Stomach (tissue), 9 donors: ENCODE measurements around the gene ANKFN1. TPM values are rescaled to one million over a fixed set of nuclear protein-coding genes. Genes with fewer than 3 reads are reported as not detected.

Experiments used
- DNase-seq, 2 donors: peaks; one replicate each; pipeline versions ENCODE4 v3.0.0 to v3.0.0-alpha.2; 2013 to 2019
- H3K27ac ChIP-seq, 5 donors: fragments of 200-600 bp in 4 of 5; sonication (generic) in 4 of 5; one replicate each; pipeline ENCODE4 v1.5.1; 2013 to 2019; ENCODE audit warnings: mild to moderate bottlenecking in 1 of 5, moderate library complexity in 1 of 5
- H3K27me3 ChIP-seq, 3 donors: fragments of 200-600 bp; sonication (generic); one replicate each; pipeline ENCODE4 v1.5.1; 2017 to 2019; ENCODE audit warnings: mixed run types in 1 of 3
- H3K36me3 ChIP-seq, 4 donors: fragments of 200-600 bp; sonication (generic); 1 replicate in 3 of 4; 2 replicates in 1 of 4; pipeline ENCODE4 v1.5.1; 2016 to 2019
- H3K4me1 ChIP-seq, 4 donors: fragments of 200-600 bp; sonication (generic); one replicate each; pipeline ENCODE4 v1.5.1; 2016 to 2019
- H3K4me3 ChIP-seq, 4 donors: fragments of 200-600 bp; sonication (generic) in 3 of 4; one replicate each; pipeline ENCODE4 v1.5.1; 2016 to 2019; ENCODE audit warnings: mild to moderate bottlenecking in 1 of 4
- H3K9me3 ChIP-seq, 4 donors: fragments of 200-600 bp; sonication (generic); one replicate each; pipeline ENCODE4 v1.5.1; 2016 to 2019
- CTCF ChIP-seq, 7 experiments: fragments of 450-650 bp in 4 of 7; fragments of 200-600 bp in 3 of 7; sonication (generic) in 3 of 7; IDR thresholded peaks; one replicate each; pipeline ENCODE4 v1.5.1; 2016 to 2019; ENCODE audit warnings: antibody characterized with exemption in 7 of 7, control low read depth in 2 of 7, mild to moderate bottlenecking in 1 of 7
- EP300 ChIP-seq: sonication (generic); formaldehyde crosslinking; IDR thresholded peaks from one replicate; pipeline ENCODE4 v1.6.1; 2017; ENCODE audit warnings: antibody characterized with exemption
- POLR2A ChIP-seq, 4 donors: fragments of 450-650 bp; IDR thresholded peaks; one replicate each; pipeline ENCODE4 v1.6.1; 2016; ENCODE audit warnings: antibody characterized with exemption in 4 of 4, control low read depth in 2 of 4, mild to moderate bottlenecking in 1 of 4, moderate library complexity in 1 of 4
- POLR2AphosphoS5 ChIP-seq, 3 donors: sonication (generic); formaldehyde crosslinking; IDR thresholded peaks; one replicate each; pipeline ENCODE4 v1.6.1; 2016; ENCODE audit warnings: antibody characterized with exemption in 3 of 3
- WGBS, 5 donors: extraction: QIAGEN DNeasy Blood & Tissue Kit in 3 of 5; methylation state at CpG; one replicate each; pipeline versions ENCODE4 v1.1.5 to v1.1.7; 2013 to 2018; 5-methylcytosine and 5-hydroxymethylcytosine counted together
- intact Hi-C: fragments of 100-400 bp; cut with DNase I; formaldehyde crosslinking; loops from one replicate; pipeline ENCODE4 v1.15.1; 2023; ENCODE audit warnings: low total_unique reads
- polyA plus RNA-seq, 3 donors: library from polyadenylated mRNA; stranded (reverse); fragments of 200-250 nt; gene quantifications; one replicate each; pipeline ENCODE4 v1.2.3, GENCODE V29; 2013
- total RNA-seq, 5 donors: library from RNA; depleted of rRNA; stranded (reverse); fragments of >200 nt; gene quantifications; one replicate each; pipeline versions ENCODE4 v1.1.0 to v1.2.3, GENCODE V29; 2014 to 2016
- donor health status: healthy with polysubstance abuse.
- donor health status: Bipolar disorder and iron deficiency.
- donor health status: healthy.

The ANKFN1 gene
- total and polyA plus RNA-seq, 8 donors, result 0.10 to 2.9 (median 1.3) TPM; not detected in 4

GRCh38 chr17:56292578-56292977 lies 139.3 kb downstream of the ANKFN1 start:
- Histone ChIP-seq H3K9me3 (no peaks in the 10 kb centered on the region), H3K27ac (no peak overlapping the region), H3K27me3 (no peaks in the 10 kb centered on the region), H3K4me1 (peaks cover 0 to 20% (median 11%) of the 10 kb centered on the region in 4 donors), H3K4me3 (no peak overlapping the region), H3K36me3 (no peaks in the 10 kb centered on the region)
- DNase-seq, result no peak
- intact Hi-C loops, result no loop called here
- TF ChIP-seq CTCF (IDR thresholded peaks at IDR 0.05), result no peak
- TF ChIP-seq POLR2AphosphoS5 (IDR thresholded peaks at IDR 0.05), result no peak
- TF ChIP-seq EP300, result no peak
- no peak for TF ChIP-seq POLR2A (IDR thresholded peaks at IDR 0.05)

GRCh38 chr17:56297184-56297583 lies 143.9 kb downstream of the ANKFN1 start:
- H3K9me3 ChIP-seq, result no peaks in the 10 kb centered on the region
- no peaks in the 10 kb centered on the region for H3K27me3 ChIP-seq
- H3K4me1 ChIP-seq, result peaks cover 0 to 1% (median 0%) of the 10 kb centered on the region in 4 donors
- intact Hi-C loops, result no loop called here
- H3K27ac ChIP-seq, result no peak overlapping the region
- H3K4me3 ChIP-seq, result no peak overlapping the region
- WGBS, 5 donors, result 23 to 33% (median 30%) methylated on average over 7 of the region's 7 CpGs
- DNase-seq, result peak in 1 of 2 donors; percentile 34
- H3K36me3 ChIP-seq, result no peaks in the 10 kb centered on the region
- TF ChIP-seq POLR2A (IDR thresholded peaks at IDR 0.05) (no peak), POLR2AphosphoS5 (IDR thresholded peaks at IDR 0.05) (no peak), CTCF (IDR thresholded peaks at IDR 0.05) (no peak), EP300 (no peak)

- intact Hi-C loops, result no loop called here
- H3K27ac ChIP-seq, result no peak overlapping the region
- WGBS, 5 donors, result 46 to 75% (median 63%) methylated on average over 1 of the region's 1 CpG
- DNase-seq, result no peak
- H3K27me3 ChIP-seq, result no peaks in the 10 kb centered on the region
- no peaks in the 10 kb centered on the region for H3K36me3 ChIP-seq
- no peaks in the 10 kb centered on the region for H3K9me3 ChIP-seq
- TF ChIP-seq CTCF (IDR thresholded peaks at IDR 0.05) (no peak), POLR2A (IDR thresholded peaks at IDR 0.05) (no peak)
- no peaks in the 10 kb centered on the region for H3K4me1 ChIP-seq
- no peak overlapping the region for H3K4me3 ChIP-seq
Observed at GRCh38 chr17:56298846-56299245, 145.6 kb downstream of the ANKFN1 start.

- Histone ChIP-seq H3K27me3 (no peaks in the 10 kb centered on the region), H3K4me3 (no peak overlapping the region), H3K9me3 (no peaks in the 10 kb centered on the region), H3K27ac (no peak overlapping the region), H3K4me1 (no peaks in the 10 kb centered on the region), H3K36me3 (no peaks in the 10 kb centered on the region)
- DNase-seq, result no peak
- TF ChIP-seq POLR2A (IDR thresholded peaks at IDR 0.05) (no peak), POLR2AphosphoS5 (IDR thresholded peaks at IDR 0.05) (no peak), EP300 (no peak), CTCF (IDR thresholded peaks at IDR 0.05) (no peak)
- WGBS, 5 donors, result 64 to 71% (median 68%) methylated on average over 3 of the region's 3 CpGs
- intact Hi-C loops, result no loop called here
Observed at GRCh38 chr17:56300144-56300543, 146.9 kb downstream of the ANKFN1 start.
